Left lung (tissue), 10 donors: ENCODE results near the gene TMEM233. TPM values are rescaled to one million over a fixed set of nuclear protein-coding genes. Genes with fewer than 3 reads are reported as not detected.

Experiments used
- ATAC-seq: fragments of 200-7000 bp; cut with Tn5 transposase; one replicate; pipeline ENCODE4 v1.9.1; 2020; ENCODE audit warnings: moderate library complexity
- DNase-seq, 4 donors: peaks; one replicate each; pipeline ENCODE4 v3.0.0-alpha.2; 2013 to 2020
- H3K27ac ChIP-seq, 2 donors: fragments of 200-600 bp; sonication (generic) in 1 of 2; one replicate each; pipeline versions ENCODE4 v1.5.0 to v1.8.0; 2020 to 2021
- H3K27me3 ChIP-seq, 2 donors: fragments of 200-600 bp; sonication (generic) in 1 of 2; one replicate each; pipeline versions ENCODE4 v1.5.0 to v1.8.0; 2020 to 2021
- H3K36me3 ChIP-seq, 2 donors: fragments of 200-600 bp; sonication (generic) in 1 of 2; one replicate each; pipeline versions ENCODE4 v1.5.0 to v1.8.0; 2020 to 2021
- H3K4me1 ChIP-seq, 2 donors: fragments of 200-600 bp; one replicate each; pipeline ENCODE4 v1.8.0; 2021
- H3K4me3 ChIP-seq, 2 donors: fragments of 200-600 bp; sonication (generic) in 1 of 2; one replicate each; pipeline versions ENCODE4 v1.5.0 to v1.8.0; 2020 to 2021; ENCODE audit warnings: mild to moderate bottlenecking in 1 of 2
- H3K9me3 ChIP-seq, 2 donors: fragments of 200-600 bp; sonication (generic) in 1 of 2; one replicate each; pipeline versions ENCODE4 v1.5.0 to v1.8.0; 2020 to 2021
- CTCF ChIP-seq, 2 donors: fragments of 200-600 bp; sonication (generic) in 1 of 2; IDR thresholded peaks; one replicate each; pipeline versions ENCODE4 v1.5.0 to v1.8.0; 2021; ENCODE audit warnings: antibody characterized with exemption in 2 of 2
- intact Hi-C, 2 donors: fragments of 100-400 bp; cut with DNase I; formaldehyde crosslinking; loops; one replicate each; pipeline versions ENCODE4 v1.11.2 to v1.14.2; 2022
- polyA plus RNA-seq, 6 donors: library from polyadenylated mRNA; unstranded; fragments of 120-200 nt; gene quantifications; one replicate each; pipeline ENCODE4 v1.2.1, GENCODE V29; 2013; ENCODE audit not compliant: insufficient read length in 6 of 6
- total RNA-seq, 2 donors: library from RNA; stranded (reverse); fragmentation: NEBNext Ultra II Directional; extraction: Animal tissue kit (Norgen Biotek cat#: 25700); gene quantifications; one replicate each; pipeline ENCODE4 v1.2.1, GENCODE V29; 2021
- donor health status: DM: no; HTN: yes; CAD: no.
- donor health status: DM: no; HTN: no; CAD: no.

TMEM233 gene
- total and polyA plus RNA-seq, 8 donors = 0.79 to 2.7 (median 1.5) TPM

- Histone ChIP-seq H3K27ac (peak overlapping the region; percentile 51 to 78), H3K4me1 (peaks cover 17 to 64% of the 10 kb centered on the region in 2 donors), H3K9me3 (no peaks in the 10 kb centered on the region), H3K27me3 (no peaks in the 10 kb centered on the region), H3K36me3 (peaks cover 0 to 79% of the 10 kb centered on the region in 2 donors), H3K4me3 (no peak overlapping the region)
- no peak for TF ChIP-seq CTCF (IDR thresholded peaks at IDR 0.05)
- intact Hi-C loops = no loop called here
- ATAC-seq = peak; percentile 17
- DNase-seq = peak in 1 of 4 donors; percentile 48
Observed at GRCh38 chr12:119673634-119674033, 80.1 kb downstream of the TMEM233 start.

- H3K36me3 ChIP-seq = peaks cover 0 to 88% of the 10 kb centered on the region in 2 donors
- ATAC-seq = no peak
- no peaks in the 10 kb centered on the region for H3K27me3 ChIP-seq
Observed at GRCh38 chr12:119674560-119674959, 81.0 kb downstream of the TMEM233 start.

GRCh38 chr12:119676022-119676421, 82.4 kb downstream of the TMEM233 start:
- no peak overlapping the region for H3K27ac ChIP-seq
- peaks cover 0 to 100% of the 10 kb centered on the region in 2 donors for H3K36me3 ChIP-seq
- intact Hi-C loops = no loop called here

More at GRCh38 chr12:119674560-119674959, 81.0 kb downstream of the TMEM233 start:
- Histone ChIP-seq H3K4me3 (no peak overlapping the region), H3K27ac (peak overlapping the region; percentile 40 to 78), H3K4me1 (peaks cover 17 to 63% of the 10 kb centered on the region in 2 donors), H3K9me3 (no peaks in the 10 kb centered on the region)
- intact Hi-C loops = no loop called here
- no peak for DNase-seq
- TF ChIP-seq CTCF (IDR thresholded peaks at IDR 0.05) = no peak

GRCh38 chr12:119676573-119676972, 83.0 kb downstream of the TMEM233 start:
- H3K27me3 ChIP-seq = no peaks in the 10 kb centered on the region
- H3K9me3 ChIP-seq = no peaks in the 10 kb centered on the region
- H3K36me3 ChIP-seq = peaks cover 0 to 100% of the 10 kb centered on the region in 2 donors
- peaks cover 17 to 44% of the 10 kb centered on the region in 2 donors for H3K4me1 ChIP-seq
- intact Hi-C loops = no loop called here
- H3K27ac ChIP-seq = no peak overlapping the region
- TF ChIP-seq CTCF (IDR thresholded peaks at IDR 0.05) = no peak
- DNase-seq (no peak), ATAC-seq (no peak)
- H3K4me3 ChIP-seq = no peak overlapping the region

More at GRCh38 chr12:119676022-119676421, 82.4 kb downstream of the TMEM233 start:
- DNase-seq (no peak), ATAC-seq (no peak)
- peaks cover 17 to 49% of the 10 kb centered on the region in 2 donors for H3K4me1 ChIP-seq
- H3K27me3 ChIP-seq = no peaks in the 10 kb centered on the region
- no peak for TF ChIP-seq CTCF (IDR thresholded peaks at IDR 0.05)
- no peaks in the 10 kb centered on the region for H3K9me3 ChIP-seq
- H3K4me3 ChIP-seq = no peak overlapping the region

- intact Hi-C loops = no loop called here
- H3K27me3 ChIP-seq = no peaks in the 10 kb centered on the region
- peaks cover 7 to 33% of the 10 kb centered on the region in 2 donors for H3K4me1 ChIP-seq
- no peak overlapping the region for H3K4me3 ChIP-seq
- ATAC-seq (no peak), DNase-seq (no peak)
- H3K9me3 ChIP-seq = no peaks in the 10 kb centered on the region
- no peak overlapping the region for H3K27ac ChIP-seq
- peaks cover 0 to 92% of the 10 kb centered on the region in 2 donors for H3K36me3 ChIP-seq
- TF ChIP-seq CTCF (IDR thresholded peaks at IDR 0.05) = no peak
Observed at GRCh38 chr12:119678459-119678858, 84.9 kb downstream of the TMEM233 start.
